Hepatocyte (in vitro differentiated cells): Measurements from ENCODE around the gene TTLL5.

Experiments used
- CTCF ChIP-seq: fragments of 200-600 bp; sonication (generic); IDR thresholded peaks from 2 replicates; pipeline ENCODE4 v1.5.1; 2016; ENCODE audit warnings: antibody characterized with exemption, mild to moderate bottlenecking; ENCODE audit not compliant: poor library complexity
- EZH2 ChIP-seq: fragments of 200-600 bp; sonication (generic); IDR thresholded peaks from 2 replicates; pipeline ENCODE4 v1.6.1; 2016; ENCODE audit warnings: antibody characterized with exemption, mild to moderate bottlenecking, borderline replicate concordance

DNA sequence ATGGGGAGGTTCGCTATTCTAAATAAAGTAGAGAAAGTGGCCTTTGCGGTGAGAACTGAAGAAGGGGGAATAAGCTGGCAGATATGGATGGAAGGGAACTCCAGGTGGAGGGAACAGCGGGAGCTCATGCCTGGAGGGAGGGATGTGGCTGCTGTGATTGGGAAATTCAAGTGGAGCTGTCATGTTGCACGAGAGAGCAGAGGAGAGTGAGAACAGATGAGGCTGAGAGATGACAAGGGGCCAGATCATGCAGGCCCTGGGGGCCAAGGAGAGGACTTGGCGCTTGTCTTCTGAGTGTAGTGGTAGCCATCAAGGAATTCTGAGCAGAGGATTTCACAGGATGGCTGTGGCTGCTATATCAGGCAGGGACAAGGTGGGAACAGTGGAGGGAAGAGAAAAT is 285.7 kb downstream of the TTLL5 start:
- TF ChIP-seq EZH2: no peak
- TF ChIP-seq CTCF: no peak
